GM12891 (cell line): ENCODE data around the gene GFOD1.

Source experiments
- PAX5 ChIP-seq: IDR thresholded peaks from 2 replicates; pipeline ENCODE4 v1.6.1; 2011; ENCODE audit warnings: low read length, moderate library complexity, mild to moderate bottlenecking; ENCODE audit not compliant: insufficient read depth, severe bottlenecking
- POLR2A ChIP-seq: IDR thresholded peaks from 2 replicates; pipeline ENCODE4 v1.6.1; 2011; ENCODE audit warnings: low read depth, low read length, control low read depth
- POLR2AphosphoS5 ChIP-seq: IDR thresholded peaks from 2 replicates; pipeline ENCODE4 v1.6.1; 2011; ENCODE audit warnings: low read depth, low read length, control low read depth
- SPI1 ChIP-seq: IDR thresholded peaks from 2 replicates; pipeline ENCODE4 v1.6.1; 2011; ENCODE audit warnings: low read depth, low read length, control low read depth

DNA sequence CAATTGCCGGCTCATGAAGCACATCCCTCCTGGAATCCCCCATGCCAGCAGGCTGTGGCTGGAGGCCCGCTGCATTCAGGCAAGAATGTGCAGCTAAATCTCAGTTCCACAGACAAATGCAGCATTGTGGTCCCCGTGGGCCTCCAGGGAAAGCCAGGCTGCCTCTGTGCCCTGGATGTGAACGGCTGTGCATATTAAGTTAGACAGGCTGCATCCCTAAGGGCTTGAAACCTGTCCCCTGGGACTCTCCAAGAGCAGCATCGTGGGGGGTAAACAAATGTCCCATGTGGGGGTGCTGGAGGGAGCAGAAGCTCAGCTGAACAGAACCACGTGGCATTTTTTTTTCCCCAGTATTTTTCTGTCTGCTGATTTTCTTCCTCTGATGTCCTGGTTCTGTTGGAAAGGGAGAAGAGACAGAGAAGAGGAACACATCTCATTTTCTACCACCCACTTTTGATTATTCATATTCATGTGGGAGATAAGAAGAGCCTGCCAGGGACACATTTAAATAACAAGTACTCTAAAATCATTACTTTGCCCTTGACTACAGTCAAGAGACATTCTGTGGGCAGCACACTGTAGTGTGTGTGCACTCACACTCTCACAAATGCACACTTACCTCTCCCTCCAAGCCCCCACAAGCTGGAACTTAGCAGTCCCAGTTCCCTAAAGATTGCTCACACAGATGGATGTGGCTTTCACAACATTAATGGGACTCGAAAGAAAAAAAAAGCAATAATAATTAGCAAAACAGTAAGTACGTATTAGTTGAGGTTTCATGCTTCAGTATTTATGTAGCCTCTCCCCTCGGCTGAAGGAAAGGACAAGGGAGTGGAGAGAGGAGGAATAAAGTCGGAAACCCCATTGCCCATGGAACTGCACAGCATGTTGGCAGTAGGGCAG is 16.9 kb downstream of the GFOD1 start:
- TF ChIP-seq POLR2A: no peak
- TF ChIP-seq POLR2AphosphoS5: no peak
- peak; percentile 21; the same call in 1 of the 2 replicates for TF ChIP-seq SPI1
- no peak for TF ChIP-seq PAX5
